Mammary epithelial cell (primary cell): ENCODE results near the gene EDC4.

Experiments used
- EZH2 ChIP-seq: IDR thresholded peaks from 2 replicates; pipeline ENCODE4 v1.6.1; 2012; ENCODE audit warnings: low read length, inconsistent platforms, borderline replicate concordance
- TF ChIP-seq, protein P1 (sequence below), 2 donors: IDR thresholded peaks in 1 of 2; conservative IDR thresholded peaks in 1 of 2; 2 replicates each; pipeline ENCODE4 v1.5.1; 2011 to 2012; ENCODE audit warnings: inconsistent platforms in 2 of 2, low read length in 2 of 2, mild to moderate bottlenecking in 2 of 2, control low read depth in 1 of 2, low read depth in 1 of 2; ENCODE audit not compliant: insufficient read depth in 1 of 2; ENCODE audit errors: extremely low read depth in 1 of 2

DNA sequence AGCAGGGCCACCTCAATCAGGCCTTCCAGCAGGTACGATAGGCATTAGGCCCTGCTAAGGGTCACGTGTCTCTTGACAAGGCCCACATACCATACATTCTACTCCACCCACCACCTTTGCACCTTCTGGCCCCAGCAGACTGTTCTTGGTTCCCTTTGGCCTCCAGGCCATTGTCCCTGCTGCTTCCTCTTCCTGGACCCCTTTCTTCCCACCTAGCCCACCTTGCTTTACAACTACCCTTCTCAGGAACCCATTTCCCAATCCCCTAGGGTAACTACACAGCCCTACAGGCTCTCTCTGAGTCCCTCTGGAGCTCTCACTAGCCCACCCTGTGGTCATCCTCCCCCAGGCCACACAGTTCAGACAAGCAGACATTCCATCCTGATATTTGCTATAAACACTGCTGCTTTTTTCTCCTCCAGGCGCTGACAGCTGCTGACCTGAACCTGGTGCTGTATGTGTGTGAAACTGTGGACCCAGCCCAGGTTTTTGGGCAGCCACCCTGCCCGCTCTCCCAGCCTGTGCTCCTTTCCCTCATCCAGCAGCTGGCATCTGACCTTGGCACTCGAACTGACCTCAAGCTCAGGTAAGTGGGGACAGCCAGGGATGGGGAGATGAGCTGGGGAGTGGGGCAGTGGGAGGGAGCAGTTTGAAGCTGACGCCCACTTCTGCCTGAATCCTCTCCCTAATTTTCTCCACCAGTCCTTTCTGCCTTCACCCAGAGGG lies 10.5 kb downstream of the EDC4 start:
- TF ChIP-seq, protein P1, sequence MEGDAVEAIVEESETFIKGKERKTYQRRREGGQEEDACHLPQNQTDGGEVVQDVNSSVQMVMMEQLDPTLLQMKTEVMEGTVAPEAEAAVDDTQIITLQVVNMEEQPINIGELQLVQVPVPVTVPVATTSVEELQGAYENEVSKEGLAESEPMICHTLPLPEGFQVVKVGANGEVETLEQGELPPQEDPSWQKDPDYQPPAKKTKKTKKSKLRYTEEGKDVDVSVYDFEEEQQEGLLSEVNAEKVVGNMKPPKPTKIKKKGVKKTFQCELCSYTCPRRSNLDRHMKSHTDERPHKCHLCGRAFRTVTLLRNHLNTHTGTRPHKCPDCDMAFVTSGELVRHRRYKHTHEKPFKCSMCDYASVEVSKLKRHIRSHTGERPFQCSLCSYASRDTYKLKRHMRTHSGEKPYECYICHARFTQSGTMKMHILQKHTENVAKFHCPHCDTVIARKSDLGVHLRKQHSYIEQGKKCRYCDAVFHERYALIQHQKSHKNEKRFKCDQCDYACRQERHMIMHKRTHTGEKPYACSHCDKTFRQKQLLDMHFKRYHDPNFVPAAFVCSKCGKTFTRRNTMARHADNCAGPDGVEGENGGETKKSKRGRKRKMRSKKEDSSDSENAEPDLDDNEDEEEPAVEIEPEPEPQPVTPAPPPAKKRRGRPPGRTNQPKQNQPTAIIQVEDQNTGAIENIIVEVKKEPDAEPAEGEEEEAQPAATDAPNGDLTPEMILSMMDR (conservative IDR thresholded peaks at IDR 0.05 in 1 of 2, IDR thresholded peaks at IDR 0.05 in 1 of 2; ENCODE audit: extremely low read depth in 1 of 2, insufficient read depth in 1 of 2, low read depth in 1 of 2, low read length in 2 of 2): no peak
- no peak for TF ChIP-seq EZH2
